Activated CD4-positive, CD25-positive, alpha-beta regulatory T cell treated with anti-CD3 and anti-CD28 coated beads, Interleukin-2, amount 50 U/mL, for 16 hours (primary cell): ENCODE results near the gene ARHGAP23.

Experiments
- DNase-seq: peaks from one replicate; pipeline ENCODE4 v3.0.0-alpha.2; 2020; ENCODE audit warnings: low read depth, low spot score

ARHGAP23 gene

DNA sequence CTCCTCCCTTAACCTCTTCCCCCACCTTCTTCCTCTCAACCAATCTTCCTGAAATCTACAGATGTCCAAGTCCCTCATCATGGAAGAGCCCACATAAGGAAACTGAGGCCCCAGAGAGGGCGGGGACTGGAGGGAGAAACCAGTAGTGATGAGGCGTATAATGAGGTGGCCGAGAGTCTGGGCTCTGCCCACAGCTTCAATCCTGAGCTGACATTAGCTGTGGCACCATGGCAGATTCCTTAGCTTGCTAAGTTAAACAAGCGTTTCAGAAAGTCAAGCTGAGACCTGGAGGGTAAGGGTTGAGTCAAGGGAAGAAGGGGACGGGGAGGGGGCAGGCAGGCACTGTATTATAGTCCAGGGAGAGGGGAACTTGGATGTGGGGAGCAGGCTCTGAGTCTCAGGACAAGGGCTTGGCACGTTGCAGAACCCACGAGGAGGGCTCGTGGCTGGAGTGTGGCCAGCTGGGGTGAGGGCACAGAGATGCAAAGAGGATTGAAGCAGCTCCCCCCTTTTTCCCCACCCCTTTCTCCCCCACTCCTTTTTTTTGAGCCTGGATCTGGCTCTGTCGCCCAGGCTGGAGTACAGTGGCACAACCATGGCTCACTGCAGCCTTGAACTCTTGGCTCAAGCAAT, 13.3 kb downstream of the ARHGAP23 start:
- DNase-seq = no peak

DNA sequence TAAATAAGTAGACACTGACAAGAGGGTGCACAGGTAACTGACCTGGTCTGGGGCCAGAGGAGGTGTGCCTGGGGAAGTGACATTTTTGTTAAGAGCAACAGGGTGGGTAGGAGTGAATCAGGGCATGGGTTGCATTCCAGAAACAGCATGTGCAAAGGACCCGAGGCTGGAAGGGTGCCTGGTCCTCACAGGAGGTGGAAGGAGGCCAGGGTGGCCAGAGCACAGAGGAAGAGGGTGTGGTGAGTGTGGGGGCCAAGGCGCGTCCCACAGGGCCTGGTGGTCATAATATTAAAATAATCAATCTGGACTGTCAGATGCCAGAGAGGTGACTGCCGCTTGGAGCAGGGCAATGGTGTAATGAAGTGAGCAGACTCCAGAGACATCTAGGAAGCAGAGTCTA, 14.3 kb downstream of the ARHGAP23 start:
- no peak for DNase-seq

DNA sequence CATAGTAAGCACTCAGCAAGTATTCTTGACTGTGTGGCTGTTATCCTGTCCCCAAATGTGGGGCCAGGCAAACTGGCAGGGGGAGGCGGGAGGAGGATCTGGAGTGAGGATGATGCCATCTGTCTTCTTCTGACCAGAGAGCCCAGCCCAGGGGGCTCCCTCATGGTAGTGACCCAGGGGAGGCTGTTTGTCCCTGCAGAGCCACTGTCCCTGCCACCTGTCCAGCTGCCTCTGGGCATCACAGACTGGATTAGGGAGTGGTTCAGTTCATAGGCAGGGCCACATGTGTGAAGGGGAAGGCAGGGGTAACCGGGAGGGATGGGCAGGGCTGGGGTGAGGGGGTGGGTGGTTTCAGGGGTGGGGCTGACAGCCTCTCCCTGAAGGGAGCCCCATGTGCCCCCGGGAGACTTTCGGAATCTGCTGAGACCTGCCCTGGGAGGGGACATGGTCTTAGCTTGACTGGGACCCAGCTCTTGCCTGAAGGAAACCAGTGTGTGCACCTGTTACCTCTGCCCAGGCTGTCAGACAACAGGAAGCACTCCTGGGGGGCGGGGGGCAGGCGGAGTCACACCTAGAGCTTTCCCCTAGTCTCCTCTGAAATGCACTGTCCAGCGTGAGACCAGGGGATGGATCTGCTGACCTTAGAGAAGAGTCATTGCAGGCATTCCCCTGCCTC, 15.2 kb downstream of the ARHGAP23 start:
- DNase-seq = no peak

DNA sequence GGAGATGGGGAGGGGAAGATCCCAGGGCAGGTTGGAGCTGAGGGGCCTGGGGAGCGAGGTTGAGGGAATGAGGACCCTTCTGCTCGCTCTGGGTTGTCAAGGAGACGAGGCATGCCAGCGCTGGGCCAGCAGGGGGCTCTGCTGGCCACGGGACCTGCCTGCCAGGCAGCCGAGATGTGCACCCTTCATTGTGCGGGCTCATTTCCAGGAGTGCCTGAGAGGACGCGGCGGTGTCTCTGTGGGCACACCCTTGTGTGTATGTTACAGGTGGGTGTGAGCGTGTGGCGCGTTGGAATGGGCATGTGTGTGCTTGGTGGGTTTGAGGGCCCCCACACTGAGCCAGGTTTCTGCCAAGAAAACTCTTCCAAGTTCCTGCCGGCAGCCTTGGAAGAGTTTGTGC, 15.9 kb downstream of the ARHGAP23 start:
- peak; percentile 16 for DNase-seq

DNA sequence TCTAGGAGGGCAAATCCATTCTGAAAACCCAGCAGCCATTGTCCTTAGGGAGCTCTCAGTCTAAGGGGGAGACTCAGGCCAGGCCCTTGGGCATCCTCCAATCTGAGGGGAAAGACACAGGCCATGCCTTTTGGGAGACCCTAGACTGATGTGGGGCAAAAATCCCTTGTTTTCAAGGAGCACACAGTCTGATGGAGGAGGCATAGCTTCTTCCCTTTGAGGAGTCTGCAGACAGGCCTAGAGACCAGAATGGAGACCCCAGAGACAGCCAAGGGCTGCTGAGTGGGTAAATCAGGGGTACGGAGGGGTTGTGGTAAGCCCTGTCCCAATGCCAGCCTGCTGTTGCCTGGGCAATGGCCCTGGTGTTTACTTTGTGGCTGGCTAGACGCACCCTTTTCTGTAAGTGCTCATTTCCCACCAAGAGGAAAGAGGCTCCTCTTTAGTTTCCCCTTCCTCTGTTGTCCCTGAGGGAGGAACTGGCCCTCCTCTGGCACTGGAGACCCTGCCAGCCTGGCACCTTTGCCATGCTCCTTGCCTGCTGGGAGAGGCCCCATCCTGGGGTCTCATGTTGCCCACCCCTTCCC, 19.3 kb downstream of the ARHGAP23 start:
- no peak for DNase-seq

DNA sequence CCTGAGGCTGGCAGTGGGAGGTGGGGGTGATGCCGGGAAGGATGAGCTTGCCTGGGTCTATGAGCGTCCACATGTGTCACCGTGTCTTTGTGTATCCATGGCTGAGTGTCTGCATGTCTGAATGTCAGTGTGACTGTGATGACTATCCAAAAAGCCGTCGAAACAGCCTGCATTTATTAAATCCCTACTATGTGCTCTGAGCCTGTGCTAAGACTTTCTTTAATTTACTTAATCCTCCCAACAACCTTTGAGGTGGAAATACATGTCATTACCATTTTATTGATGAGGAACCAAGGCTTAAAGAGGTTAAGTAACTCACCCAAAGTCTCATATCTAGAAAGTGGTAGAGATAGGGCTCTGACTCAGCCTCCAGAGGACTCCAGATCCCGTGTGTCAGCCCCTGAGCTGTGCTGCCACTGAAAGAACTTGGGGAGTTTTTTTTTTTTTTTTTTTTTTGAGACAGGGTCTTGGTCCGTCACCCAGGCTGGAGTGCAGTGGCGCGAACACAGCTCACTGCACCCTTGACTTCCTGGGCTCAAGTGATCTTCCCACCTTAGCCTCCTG, 20.0 kb downstream of the ARHGAP23 start:
- DNase-seq = no peak

DNA sequence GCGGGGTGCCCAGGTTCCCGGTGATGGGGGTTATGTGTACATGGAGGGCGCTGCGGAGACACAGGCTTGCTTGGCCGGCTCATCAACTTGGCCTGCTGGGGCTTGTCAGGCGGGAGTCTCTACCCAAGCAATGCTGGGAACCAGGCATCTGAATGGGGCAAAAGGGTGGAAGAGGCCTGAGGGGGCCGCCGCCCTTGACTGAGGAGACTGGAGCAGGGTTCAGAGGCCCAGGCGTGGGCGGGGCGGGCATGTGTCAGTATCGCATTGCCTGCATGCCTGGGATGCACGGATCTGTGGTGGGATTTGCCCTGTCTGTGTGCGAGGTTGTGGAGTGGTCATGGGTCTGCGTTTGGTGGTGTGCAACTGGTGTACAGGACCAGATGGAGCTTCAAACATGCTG, 21.1 kb downstream of the ARHGAP23 start:
- no peak for DNase-seq

DNA sequence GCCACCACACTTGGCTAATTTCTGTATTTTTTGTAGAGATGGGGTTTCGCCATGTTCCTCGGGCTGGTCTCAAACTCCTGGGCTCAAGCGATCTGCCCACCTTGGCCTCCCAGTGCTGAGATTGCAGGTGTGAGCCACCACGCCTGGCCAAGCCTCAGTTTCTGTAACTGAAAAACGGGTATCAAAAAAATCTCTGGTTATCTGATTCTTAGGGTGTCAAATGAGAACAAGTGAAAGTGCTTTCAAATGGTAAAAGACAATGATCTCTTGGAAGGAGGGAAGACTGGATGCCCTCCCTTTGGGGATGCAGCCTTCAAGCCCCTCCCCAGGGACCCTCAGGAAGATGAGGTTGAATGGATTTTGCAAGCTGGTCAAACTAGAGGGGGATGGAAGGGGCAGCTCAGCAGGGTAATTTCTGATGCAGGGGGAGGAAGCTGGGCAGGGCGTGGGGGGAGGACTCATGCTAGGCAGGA, 22.3 kb downstream of the ARHGAP23 start:
- no peak for DNase-seq

DNA sequence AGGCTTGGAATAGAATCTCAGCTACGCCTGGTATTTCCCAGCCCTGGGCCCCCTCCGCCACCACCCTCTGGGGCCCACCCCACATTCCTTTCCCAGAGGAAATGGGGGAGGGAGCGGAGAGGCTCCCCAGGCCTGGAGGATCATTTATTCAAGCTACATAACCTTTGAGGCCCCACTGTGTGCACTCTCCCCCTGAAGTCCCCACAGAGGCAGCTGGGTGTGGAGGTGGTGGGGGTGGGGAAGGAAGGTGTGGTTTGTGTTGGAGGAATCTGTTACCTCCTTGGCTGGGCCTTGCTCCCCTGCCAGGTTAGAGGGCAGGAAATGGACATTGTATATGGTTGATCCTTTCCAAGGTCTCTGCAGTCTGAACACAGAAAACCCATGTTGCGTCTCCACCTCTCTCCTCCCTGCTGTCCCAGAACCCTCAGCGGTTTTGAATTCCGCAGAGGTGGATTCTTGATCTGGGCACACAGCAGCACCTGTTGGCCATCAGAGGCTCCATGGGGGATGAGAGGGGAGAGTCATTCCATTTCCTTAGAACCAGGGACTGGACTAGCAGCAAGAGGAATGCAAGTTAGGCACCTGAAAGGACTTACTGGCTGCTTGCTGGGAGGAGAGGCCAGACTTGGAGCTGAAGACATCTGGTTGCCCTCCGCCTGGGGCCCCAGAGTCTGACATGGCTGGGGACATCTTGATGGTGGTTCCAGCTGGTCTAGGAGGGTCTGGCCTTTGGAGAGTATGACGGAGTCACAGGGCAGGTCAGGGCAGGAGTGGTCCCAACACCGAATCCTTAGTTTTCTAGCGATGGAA, 23.0 kb downstream of the ARHGAP23 start:
- no peak for DNase-seq

DNA sequence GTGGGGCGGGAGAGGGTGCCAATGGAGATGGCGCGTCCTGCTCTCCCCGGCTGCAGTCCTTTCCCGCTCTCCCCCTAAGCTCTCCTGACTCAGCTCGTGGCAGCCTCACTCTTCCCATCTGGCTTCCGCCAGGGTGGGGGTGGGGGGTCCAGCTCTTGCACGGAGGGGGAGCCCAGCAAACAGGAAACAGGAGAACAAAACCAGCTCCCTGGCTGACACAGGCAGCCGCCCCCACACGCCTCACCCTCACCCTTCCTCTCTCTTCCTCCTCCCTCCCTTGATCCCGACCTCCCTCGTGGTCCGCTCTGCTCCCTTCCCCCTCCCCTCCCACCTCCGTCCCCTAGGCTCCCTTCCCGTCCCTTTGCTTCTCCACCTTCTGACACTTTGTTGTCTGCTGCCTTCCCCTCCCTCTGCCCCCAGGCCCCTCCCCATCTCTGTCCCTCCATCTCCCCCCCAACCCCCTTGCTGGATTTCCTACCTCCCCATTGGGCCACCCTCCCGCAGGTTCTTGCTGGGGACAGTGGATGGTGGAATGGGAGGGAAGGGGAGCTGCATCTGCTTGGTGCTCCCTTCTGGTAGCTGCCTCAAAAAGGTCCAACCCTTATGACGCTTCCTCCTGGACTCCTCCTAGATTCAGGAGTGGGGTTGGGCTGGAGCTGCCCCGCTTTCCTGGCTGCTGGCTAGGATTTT, 23.7 kb downstream of the ARHGAP23 start:
- no peak for DNase-seq

DNA sequence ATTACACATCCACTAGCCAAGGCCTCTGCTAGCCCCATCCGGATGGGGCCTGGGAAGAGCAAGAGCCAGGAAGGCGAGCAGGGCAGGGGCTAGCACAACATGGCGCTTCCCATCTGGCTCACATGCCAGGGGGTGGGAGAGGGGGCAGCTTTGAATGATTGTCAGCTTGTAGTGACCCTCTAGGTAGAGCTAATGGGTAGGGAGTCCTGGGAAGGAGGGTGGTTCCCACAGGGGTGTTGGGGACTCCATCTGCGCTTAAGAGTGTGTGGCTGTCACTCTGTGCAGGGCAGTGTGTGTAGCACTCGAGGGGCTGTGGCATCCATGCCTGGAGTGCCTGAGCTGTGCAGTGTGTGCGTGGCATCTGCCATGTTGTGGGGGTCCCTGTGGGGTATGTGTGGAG, 24.5 kb downstream of the ARHGAP23 start:
- no peak for DNase-seq

DNA sequence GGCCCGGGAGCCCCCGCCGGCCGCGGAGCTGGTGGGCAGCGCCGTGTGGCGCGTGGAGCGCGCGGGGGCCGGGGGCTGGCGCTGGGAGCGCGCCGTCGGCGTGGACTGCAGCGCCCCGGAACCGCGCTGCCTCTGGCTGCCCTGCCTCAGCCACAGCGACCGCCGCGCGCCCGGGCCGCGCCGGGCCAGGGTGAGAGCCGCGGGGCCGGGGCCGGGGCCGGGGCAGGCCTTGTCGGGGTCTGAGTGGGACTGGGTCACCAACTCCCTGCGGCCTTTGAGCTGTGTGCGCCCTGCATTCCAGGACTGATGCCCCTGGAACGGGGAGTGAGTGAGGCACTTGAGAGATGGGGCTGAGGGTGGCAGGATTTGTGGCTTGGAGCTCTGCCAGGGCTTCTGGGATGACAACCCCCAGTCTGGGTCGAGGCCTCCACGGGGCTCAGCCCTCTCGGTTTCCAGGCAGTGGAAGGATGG, 25.7 kb downstream of the ARHGAP23 start:
- no peak for DNase-seq

DNA sequence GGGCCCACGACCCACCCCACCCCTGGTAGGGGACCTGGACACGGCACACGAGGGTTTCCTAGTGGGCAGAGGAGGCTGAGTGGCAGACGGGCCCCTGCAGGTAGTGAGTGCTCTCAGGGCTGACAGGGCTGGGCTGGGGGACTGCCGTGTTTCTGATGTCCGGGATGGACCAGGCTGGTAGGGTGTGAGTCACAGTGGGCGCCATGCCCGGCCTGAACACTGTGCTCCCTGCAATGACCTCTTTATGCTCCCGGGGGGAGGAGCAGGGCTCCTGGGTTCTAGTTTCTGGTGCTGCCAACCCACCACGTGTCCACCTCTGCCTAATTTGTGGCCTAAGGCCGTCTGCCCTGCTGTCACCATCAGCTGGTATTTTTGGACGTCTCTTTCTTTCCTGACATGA, 26.3 kb downstream of the ARHGAP23 start:
- no peak for DNase-seq

DNA sequence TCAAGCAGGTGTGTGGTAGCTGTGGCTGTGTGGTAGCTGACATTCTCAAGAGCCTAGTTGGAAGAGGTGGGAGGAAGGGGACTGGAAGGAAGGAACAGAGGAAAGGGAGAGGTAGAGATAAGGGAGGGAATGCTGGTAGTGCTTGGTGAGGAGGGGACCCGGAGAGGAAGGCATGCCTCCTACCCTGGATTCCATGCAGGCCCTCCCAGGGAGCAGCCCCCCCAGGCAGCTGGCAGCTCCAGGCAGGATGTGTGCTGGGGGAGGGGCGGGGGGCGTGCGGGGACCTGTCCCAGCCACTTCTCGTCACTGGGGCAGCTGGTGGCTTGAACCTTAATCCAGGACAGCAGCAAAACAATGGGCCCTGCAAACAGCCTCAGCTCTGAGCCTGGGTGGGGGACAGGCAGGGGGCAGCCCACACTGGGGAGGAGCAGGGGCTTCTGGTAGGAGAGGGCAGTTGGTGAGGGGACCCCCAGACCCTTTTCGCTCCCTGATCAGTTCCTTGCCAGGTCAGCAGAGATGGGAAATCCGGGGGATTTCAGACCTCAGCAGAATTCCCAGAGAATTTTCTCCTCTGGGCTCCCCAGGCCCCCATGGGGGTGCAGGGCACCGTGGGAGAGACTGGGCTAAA, 27.1 kb downstream of the ARHGAP23 start:
- no peak for DNase-seq

DNA sequence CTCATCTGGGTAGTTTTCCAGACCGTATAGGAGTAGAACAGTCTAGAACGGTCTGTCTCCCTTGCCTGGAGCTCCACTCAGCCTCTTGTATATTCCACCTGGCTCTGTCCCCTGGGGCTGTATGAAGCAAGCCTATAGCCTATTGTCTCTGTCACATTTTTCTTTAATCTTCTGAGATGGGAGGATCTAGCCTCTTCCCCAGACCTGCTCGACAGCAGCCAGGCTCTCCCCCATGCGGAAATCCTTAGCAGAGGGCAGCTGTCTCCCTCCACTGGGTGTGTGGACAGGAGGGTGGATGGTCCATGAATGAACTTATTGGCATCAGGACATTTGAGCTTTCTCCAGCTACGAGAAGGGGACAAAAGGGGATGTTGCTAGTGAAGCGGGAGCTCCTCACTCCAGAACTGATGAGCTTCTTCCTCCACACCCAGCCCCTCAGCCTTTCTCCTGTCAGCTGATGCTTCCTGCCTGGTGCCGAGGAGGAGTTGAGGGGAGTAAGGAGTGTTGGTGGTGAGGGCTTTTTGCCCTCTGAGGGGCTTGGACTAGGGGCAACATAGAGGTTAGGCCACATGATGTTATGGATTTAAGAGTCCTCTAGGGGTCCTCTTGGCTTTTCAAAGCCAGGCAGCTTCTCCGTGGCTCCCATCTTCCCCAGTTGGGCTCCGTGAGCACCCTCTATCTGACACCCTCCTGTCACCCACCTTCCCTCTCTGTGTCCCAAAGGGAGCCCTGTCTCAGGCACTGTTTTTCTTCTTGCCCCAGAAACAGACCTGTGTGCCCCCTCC, 28.0 kb downstream of the ARHGAP23 start:
- no peak for DNase-seq

DNA sequence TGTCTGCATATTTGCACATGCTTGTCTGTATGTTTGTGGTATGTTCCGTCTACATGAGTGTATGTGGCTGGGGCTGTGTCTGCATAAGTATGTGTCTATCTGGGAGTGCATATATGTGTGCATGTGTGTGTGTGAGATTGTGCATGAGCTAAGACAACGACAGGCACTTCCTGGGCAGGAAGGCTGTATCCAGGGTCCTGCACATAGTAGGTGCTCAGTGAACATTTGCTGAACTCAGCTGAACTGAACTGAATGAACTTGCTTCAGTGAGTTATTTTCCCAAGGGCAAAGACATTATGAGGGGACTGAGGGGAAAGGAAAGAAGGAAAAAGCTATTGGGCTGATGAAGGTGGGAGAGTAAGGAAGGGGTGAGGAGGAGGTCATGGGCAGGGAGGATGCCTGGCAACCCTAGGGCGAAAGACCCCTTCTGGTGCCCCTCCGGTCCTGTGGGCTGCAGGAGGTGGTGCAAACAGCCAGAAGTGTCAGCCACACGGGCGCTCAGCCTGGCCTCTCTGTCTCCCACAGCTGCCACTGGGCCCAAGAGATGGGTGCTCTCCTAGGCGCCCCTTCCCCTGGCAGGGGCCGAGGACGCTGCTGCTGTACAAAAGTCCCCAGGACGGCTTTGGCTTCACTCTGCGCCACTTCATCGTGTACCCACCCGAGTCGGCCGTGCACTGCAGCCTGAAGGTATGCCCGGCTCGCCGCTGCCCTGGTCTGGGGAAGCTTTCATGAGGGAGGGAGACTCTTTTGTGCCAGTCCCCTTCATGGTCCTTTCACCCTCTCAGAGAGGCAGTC, 29.5 kb downstream of the ARHGAP23 start:
- no peak for DNase-seq

DNA sequence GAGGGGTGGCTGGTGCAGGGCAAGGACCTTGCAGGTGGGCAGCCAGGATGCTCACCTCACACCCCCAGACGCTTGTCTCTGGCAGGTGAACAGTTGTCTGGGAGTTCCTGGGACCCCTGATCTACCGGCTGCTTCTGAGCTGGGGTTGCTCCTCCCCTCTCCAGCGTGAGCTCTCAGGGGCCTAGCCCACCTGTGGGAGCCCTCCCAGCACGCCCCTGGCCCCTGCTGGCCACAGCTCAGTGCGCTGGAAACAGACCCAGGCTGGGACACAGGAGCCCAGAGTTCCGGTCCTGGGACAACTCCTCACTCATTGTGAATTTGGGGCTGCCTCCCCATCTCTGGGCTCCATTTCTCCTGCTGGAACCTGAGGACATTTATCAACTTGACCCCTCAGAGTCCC, 30.3 kb downstream of the ARHGAP23 start:
- no peak for DNase-seq

DNA sequence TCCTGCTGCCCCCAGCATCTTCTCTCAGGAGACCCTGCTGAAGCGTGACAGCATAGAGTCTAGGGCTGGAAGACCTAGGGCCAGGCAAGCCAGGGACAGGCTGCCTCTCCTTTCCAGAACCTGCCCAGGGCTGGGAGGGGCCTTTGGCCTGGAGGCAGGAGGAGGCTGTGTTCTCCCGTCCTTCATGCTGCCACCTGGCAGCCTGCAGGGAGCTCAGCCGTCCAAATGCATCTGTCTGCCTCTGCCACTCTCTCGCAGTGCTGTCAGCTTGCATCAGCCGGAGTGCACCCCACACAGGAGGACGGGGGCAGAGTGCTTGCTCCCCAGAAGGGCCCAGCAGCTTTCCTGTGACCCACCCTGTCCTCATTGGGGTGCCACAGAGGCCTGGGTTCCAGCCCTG, 31.3 kb downstream of the ARHGAP23 start:
- no peak for DNase-seq

DNA sequence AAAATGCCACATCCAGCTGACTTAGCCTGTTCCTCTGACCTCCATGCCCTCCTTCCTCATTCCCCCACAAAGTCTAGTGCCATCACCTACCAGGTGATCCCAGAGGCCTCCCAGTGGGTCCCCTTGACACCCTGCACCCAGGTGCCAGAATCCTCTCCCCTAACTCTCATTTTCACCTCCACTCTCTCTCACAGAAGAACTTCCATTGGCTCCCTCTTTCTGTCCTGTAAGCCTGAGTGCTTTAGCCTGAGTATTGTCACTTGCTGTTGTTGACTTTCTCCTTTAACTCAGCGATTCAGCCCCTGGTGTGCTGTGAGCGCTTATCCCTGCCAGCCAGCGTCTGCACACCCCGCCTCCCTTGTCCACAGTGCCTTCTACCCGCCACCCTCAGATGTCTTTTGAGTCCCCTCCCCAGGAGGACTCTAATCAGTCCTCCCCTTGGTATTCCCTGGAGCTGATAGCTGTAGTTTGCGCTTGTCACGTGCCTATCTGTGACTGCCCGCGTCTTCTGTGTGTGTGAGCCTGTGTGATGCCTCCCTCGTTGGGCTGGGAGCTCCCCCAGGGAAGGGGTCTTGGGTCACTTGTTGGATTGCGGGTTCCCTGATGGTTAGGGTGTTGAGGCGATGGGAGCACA, 31.9 kb downstream of the ARHGAP23 start:
- DNase-seq = no peak
